GM20431 (cell line): ENCODE data around the gene PRSS23.
"Not testable (repeated sequence)": the region's sequence is repeated elsewhere in the genome, so short reads cannot be mapped to it uniquely, and the experiment has no call there.

Source experiments
- in situ Hi-C: fragments of 300-500 bp; cut with MseI, MboI; formaldehyde crosslinking; loops from one replicate; pipeline ENCODE4 v1.15.0; 2020; ENCODE audit warnings: low sequenced_read_pairs; ENCODE audit not compliant: unreplicated experiment

Gene PRSS23, protein sequence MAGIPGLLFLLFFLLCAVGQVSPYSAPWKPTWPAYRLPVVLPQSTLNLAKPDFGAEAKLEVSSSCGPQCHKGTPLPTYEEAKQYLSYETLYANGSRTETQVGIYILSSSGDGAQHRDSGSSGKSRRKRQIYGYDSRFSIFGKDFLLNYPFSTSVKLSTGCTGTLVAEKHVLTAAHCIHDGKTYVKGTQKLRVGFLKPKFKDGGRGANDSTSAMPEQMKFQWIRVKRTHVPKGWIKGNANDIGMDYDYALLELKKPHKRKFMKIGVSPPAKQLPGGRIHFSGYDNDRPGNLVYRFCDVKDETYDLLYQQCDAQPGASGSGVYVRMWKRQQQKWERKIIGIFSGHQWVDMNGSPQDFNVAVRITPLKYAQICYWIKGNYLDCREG

DNA sequence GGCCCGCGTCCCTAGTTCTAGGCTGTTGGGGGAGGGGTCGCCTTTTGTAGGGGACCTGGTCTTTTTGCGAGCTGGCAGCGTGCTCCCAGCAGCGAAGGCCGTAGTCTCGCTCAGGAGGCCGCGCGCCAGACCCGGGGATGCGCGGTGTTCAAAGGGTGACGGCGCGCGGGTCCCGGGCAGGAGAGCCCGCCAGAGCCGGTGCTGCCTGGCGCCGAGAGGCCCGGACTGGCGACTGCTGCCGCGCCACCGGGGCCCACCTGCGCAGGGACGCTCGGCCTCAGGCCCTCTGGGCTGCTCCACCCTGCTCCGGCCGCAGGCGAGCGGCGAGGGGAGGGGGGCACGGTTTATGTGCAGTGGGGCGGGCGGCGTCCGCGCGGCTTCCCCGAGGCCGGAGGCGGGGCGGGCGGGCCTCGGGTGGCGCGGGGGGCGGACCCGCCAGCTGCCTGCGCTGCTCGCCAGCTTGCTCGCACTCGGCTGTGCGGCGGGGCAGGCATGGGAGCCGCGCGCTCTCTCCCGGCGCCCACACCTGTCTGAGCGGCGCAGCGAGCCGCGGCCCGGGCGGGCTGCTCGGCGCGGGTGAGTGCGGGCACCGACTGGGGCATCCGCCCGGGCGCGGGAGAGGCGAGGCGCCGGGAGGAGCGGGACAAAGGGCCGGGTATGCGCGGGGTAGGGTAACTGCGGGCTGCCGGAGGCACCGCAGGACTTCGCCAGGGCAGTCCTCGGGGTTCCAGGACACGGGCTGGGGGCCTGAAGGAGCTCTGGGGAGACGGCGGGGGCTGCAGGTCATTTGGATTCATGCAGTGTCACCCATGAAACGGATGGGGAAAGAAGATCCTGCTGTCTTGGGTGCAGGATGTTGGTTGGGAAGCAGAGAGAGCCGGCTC lies at the start of gene PRSS23:
PRSS23 (plus strand) TSS at position 467 of the 884 bp plus-strand sequence. CDS start 7,102 bp downstream, outside the sequence.
- in situ Hi-C loops, result loop anchor here (25.0 kb wide), 1 partner anchor 188 kb away; no protein-coding TSS in a partner anchor

DNA sequence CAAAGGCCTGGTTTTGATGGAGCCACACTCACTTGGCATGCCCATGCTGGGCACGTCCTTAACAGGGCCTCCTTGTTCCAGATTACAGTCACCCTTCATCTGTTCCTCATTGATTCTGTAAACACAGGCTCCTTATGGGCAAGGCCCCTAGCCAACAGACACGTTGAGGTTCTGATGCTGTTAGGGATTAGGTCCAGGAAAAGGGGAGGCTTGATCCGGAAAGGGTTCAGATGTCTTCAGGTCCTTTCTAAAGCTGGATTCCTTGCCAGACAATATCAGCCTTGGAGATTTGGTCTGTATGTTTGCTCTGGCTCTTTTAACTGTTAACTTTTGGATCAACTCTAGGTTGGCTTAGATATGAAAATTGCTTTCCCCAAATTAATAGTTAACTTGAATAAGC lies 46.9 kb upstream of the PRSS23 start:
- in situ Hi-C loops, result no loop called here

DNA sequence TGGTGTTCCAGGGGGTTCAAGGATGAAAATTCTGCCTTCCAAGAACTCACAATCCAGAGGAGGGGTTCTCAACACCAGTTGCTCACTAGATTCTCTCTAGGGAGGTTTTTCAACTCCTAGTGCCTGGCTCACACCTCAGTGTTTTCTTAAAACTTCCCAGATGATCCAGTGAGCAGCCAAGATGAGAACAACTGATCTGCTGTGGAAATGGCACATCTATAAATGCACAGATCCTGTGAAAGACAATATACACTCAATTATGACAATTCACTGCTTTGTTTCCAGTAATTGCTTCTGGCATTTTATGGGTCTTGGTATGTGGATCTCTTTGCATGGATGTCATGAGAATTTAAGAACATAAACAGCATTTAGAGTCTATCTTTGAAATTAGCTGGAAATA lies 45.2 kb upstream of the PRSS23 start:
- in situ Hi-C loops, result no loop called here

DNA sequence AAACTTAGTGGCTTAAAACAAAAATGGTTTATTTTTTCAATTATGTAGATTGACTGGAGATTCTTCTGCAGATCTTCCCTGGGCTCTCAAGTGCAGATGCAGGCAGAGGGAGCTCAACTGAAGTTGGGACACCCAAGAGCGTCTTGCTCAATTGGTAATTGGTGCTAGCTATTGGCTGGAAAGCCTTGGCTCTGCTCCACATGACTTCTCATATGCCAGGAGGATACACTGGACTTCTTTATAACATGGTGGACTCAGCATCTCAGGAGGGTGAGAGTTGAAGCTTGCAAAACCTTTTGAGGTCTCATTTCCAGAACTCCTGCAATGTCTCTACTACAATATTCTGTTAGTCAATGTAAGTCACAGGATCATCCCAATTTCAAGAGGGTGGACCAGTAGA lies 42.2 kb upstream of the PRSS23 start:
- in situ Hi-C loops, result no loop called here

DNA sequence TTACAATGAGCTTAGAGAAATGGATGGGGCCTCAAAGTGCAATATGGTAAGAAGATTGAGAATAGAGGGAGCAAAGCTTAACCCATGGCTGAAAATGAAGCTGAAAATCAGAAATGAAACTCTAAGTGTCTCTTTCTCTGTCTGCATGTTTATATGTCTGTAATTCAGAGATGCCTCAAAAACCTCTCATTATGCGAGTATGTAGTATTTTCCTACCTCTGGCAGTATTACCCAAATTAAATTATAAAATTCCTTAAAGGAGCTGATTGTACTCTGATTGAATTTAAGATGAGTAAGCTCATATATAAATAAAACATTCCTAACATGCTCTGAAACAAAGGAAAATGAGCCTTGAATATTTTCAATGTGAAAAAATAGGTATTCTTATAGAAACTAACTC lies 39.8 kb upstream of the PRSS23 start:
- in situ Hi-C loops, result no loop called here

DNA sequence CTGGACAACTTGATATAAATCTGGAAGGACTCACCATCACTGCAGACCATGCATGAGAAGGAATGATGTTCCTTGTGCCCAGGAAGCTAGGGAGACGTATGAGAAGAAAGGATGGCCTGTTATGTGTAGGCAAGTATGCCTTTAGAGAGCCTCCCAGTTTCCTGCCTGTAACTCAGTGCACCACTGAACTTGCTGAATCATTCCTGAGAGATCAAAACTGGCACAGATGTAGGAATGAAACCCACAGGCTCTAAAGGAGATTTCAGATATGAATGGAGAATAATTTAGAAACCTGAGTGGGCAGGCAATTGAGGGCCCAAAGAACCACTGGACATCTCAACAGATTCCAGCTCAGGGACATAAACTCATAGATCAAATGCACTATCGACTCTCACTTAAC lies 38.4 kb upstream of the PRSS23 start:
- in situ Hi-C loops, result no loop called here

DNA sequence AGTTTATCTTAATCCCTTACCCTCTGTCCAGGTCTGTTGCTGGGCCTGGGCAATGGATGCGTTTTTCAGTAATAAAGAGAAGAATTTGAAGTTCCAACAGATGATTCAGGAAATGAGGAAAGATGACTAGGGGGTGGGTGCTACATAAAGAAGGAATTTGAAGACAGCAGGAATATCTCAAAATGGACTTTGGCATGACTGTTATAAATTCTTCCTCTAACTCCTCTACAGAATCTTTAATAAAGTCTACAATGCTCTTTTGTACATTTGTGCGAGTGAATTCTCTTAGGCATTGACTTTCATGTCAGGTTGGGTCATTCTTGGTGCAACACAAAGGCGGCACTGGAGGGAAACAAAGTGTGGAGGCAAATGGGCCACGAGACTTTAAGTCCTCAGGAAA lies 35.1 kb upstream of the PRSS23 start:
- in situ Hi-C loops, result no loop called here

DNA sequence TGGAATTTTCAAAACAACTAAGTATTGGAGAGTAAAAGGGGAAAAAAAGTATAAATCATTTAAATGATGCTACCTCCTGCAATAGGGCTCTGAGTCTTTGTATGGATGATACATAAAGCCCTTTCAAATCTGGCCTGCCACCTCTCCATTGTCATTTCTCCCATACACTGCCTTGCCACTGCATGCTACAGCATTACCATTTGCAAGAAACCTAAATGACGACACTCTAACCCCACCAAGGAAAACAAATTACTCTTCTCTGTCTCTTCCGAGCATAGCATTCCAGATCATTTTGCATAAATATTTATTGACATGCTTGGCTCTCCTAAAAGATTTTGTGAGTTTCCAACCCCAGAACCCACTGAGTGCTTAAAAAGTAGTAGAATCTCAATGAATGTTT lies 34.5 kb upstream of the PRSS23 start:
- in situ Hi-C loops, result no loop called here

DNA sequence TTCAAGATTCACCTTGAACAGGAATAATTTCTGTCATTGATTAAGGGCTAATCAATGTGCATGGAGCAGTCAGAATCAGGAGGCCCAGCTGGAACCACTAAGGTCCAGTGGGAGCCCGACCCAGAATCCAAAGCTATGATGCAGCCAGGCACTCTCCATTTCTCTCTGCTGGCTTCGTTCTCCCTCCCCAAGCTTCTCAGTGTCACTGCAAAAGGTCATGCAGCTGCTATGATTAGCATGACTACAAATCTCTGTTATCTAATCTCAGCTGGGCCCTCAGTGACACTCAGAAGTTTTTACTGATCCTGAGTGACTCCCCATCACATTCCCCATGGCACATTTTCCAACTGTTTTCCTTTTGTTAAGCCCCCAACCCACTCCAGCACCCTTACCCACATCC lies 31.1 kb upstream of the PRSS23 start:
- in situ Hi-C loops, result no loop called here

DNA sequence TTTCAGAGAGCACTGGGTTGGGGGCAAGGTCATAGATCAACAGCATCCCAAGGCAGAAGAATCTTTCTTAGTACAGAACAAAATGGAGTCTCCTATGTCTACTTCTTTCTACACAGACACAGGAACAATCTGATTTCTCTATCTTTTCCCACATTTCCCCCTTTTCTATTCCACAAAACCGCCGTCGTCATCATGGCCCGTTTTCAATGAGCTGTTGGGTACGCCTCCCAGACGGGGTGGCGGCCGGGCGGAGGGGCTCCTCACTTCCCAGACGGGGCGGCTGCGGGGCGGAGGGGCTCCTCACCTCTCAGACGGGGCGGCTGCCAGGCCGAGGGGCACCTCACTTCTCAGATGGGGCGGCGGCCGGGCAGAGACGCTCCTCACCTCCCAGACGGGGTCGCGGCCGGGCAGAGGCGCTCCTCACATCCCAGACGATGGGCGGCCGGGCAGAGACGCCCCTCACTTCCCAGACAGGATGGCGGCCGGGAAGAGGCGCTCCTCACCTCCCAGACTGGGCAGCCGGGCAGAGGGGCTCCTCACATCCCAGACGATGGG lies 29.8 kb upstream of the PRSS23 start:
- in situ Hi-C loops, result not testable (repeated sequence)

DNA sequence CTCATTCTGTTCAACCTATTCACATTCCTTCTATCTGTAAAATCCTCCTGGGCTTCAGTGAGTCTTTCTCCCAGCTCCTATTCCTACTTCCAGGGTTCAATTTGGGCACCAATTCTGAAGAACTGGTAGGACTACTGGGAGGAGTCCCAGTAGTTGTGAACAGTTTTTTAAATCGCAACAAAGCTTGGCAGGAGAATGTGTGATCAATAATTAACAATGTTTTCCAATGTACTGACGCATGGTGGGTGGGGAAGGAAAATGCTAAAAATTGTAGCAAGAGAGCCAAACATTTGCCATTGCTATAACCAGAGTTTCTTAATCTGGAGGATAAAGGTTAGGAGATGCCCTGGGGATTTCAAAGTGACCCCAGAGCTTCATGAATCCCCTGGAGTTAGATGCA lies 27.3 kb upstream of the PRSS23 start:
- in situ Hi-C loops, result no loop called here

DNA sequence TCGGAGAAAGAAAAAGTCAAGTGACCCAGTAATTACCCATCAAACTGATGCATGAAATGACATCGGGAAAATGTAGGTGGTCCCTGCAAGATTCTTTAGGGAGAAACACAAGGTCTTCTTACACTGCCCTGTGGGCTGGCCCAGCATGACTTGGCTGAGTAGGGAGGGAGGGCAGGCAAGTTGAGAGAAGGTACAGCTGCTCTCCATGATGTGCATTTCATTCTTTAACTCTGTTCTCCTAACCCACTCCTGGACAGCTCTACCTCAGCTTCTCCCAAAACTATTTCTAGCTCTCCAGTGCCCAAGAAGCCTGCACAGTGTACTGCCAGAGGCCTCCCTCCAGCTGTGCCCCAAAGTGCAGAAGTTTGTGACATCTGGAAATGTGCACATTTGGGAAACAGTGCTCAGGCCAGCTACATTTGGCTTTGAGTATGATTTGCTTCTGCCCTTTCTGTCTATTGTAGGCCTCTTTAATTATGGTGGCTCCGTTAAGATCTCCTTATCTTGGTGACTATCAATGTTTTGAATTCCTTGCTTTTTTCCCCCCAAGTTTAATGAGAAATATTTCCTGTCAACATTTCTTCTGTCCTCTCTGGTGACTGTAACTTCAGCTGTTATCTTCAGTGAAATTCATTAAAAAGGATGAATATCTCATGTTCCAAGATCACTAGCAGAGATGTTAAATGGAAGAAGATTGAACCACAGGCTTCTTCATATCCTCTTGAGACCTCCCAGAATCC lies 26.7 kb upstream of the PRSS23 start:
- in situ Hi-C loops, result no loop called here

DNA sequence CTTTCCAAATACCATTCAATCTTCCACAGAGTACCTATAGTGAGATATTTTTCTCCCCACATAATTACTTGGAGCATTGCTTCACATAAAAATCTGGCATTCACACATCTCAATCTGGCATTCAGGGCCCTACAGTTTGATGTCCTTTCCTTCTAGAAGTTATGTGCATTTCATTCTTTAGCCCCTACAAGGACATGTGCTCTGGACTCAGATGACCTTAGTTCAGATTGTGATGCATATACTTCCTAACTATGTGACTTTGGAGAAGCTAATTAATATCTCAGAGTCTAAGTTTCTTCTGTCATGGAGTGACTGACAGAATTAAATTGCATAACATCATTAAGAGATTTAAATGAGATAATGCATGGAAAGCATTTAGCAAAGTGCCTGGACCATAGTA lies 25.9 kb upstream of the PRSS23 start:
- in situ Hi-C loops, result no loop called here

DNA sequence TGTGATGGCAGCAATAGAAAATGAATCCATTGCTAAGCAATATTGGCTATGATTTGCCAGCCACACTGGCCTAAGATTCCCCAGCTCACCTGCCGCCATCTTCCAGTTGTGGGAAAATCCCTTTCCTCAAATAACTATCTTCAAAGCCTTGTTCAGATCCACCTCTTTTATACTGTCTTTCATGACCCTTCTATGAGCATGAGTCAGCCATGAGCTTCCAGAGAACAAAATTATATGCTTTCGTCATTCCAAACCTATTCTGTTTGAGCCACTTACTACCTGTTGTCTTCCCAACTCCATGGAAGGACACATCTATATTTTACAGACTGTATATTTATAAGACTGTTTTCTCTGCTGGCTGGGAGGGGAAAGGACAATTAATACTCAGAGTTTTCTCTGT lies 25.0 kb upstream of the PRSS23 start:
- in situ Hi-C loops, result no loop called here

DNA sequence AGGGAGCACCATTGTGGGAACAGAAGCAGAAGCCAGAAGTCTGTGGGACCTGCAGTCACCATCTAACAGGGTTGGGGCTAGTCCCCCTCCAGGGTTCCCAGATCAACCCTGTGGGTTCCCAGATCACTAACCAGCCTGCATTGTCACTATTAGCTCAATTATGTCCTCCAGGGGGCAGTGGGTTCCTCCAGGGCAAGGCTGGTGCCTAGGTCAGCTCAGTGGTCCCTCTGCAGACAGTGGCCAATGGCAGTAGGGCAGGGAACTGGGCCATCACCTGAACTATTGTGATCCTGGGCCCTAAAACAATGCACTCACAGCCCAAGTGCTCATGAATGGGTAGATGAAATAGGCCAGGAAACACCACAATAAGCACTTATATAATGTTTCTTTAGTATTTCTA lies 18.8 kb upstream of the PRSS23 start:
- in situ Hi-C loops, result no loop called here

DNA sequence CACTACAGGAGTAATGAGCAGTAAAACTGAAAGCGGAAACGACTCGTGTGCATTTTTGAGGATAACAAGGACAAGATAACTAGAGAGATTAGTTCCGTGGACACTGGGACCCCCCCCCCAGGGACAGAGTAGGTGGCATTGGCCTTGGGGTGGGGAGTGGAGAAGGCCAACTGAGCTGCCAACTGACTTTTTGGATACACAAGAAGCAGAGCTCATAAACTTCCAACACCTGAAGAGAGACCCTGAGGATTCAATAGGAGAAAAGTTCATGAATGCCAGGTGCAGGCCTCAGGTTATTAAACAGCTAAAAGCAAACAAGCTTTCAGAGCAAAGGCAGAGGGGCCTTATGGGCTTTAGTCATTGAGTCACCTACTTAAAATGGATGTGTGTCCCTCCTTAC lies 17.6 kb upstream of the PRSS23 start:
- in situ Hi-C loops, result no loop called here

DNA sequence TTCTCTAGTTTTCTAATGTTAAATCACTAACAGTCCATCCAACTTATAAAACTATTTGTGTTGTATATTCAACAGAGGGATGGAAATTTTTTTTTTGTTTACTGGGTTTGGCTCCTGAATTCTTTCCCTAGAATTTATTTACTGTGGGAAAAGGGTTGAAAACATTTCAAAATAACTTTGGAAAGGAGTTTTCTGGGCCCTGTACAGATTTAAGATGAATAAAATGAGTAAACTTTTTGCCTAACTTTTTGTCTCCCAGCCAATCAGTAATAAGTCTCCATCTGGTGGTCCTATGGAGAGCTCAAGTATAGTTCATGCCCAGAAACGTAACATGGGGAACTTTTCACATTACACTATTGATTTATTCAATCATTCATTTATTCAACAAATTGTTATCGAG lies 16.7 kb upstream of the PRSS23 start:
- in situ Hi-C loops, result no loop called here

DNA sequence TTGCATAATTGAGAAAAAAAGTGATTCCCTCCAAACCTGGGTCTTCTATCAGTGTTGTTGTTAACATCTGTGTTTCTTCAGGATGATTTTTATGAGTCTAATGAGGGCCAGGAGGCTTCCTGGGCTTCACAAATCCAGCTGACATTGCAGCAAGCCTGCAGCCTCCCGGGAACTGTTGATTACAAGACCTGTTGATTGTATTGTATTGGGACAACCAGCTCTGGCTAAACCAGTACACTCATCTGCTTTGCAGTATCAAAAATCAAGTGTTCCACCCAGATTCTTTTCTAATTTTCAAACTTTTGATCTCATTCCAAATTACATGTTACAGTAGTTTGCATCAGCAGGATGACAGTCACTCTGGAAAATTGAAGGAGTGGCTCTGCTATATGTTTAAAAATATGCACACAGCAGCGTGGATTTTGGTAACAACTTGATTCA lies 16.1 kb upstream of the PRSS23 start:
- in situ Hi-C loops, result no loop called here

DNA sequence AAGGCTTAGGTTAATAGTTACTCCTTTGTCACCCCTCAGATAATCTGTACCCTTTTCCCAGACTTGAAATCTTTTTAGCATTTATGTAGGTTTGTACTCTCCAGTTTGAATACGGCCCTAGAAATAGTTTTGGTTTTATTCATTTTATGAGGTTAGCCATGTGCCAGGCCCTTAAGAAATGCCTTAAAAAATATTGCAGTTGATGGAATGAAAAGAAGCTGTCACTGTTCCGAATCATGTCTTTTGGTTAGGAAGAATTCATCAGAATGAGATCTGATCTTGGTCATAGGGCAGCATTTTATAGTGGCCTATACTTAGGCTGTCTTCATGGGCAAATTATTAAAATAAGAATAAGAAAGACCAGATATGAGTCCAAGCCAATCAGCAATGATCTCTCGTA lies 14.8 kb upstream of the PRSS23 start:
- in situ Hi-C loops, result no loop called here

DNA sequence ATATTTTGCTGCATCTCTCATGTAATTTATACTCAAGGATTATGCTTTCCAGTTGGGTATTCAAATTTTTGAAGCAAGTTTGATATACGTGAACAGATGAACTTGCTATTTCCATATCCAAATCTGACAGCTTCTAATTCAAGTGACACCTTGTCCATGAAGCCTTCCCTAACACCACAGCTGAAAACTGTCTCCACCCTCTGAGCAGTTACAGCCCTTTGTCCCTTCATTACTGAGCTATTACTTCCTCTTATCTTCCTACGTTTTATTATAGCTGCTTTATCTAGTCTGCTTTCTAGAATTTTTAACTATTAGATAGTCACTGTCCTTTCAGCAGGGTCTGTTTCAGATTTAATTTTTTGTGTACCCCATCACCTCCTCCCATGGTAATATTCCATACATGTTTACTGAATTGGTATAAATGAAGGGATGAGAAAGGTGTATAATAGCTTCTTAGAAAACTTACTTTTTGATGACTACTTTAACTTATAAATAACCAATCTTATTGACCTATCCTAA lies 13.3 kb upstream of the PRSS23 start:
- in situ Hi-C loops, result no loop called here
